GM23338 (cell line): Measurements from ENCODE around the gene LCOR. TPM values are rescaled to one million over a fixed set of nuclear protein-coding genes. Genes with fewer than 3 reads are reported as not detected.

ENCODE experiments used
- CREB1 ChIP-seq: fragments of 250-450 bp; sonication (Bioruptor Pico); IDR thresholded peaks from 2 replicates; pipeline ENCODE4 v1.5.0; 2020; ENCODE audit warnings: low read depth, mild to moderate bottlenecking, moderate library complexity
- JUNB ChIP-seq: IDR thresholded peaks from one replicate; pipeline ENCODE4 v1.6.1; 2016; ENCODE audit warnings: antibody characterized with exemption; ENCODE audit not compliant: unreplicated experiment
- NANOG ChIP-seq: IDR thresholded peaks from 2 replicates; pipeline ENCODE4 v1.6.1; 2016; ENCODE audit warnings: antibody characterized with exemption, borderline replicate concordance
- POLR2AphosphoS5 ChIP-seq: IDR thresholded peaks from 2 replicates; pipeline ENCODE4 v1.6.1; 2016; ENCODE audit warnings: antibody characterized with exemption, low read depth
- STAT1 ChIP-seq: IDR thresholded peaks from one replicate; pipeline ENCODE4 v1.6.1; 2016; ENCODE audit warnings: antibody characterized with exemption; ENCODE audit not compliant: unreplicated experiment
- ZNF114 ChIP-seq: fragments of 250-450 bp; sonication (Bioruptor Pico); IDR thresholded peaks from 2 replicates; pipeline ENCODE4 v1.5.0; 2020; ENCODE audit warnings: mild to moderate bottlenecking, moderate library complexity
- ZNF462 ChIP-seq: fragments of 250-450 bp; sonication (Bioruptor Pico); IDR thresholded peaks from 2 replicates; pipeline ENCODE4 v1.5.0; 2020; ENCODE audit warnings: mild to moderate bottlenecking, moderate library complexity
- polyA plus RNA-seq: library from polyadenylated mRNA; unstranded; fragments of >200 nt; fragmentation: Nextera tagmentation; extraction: Ambion mirVana; gene quantifications from 2 replicates; pipeline ENCODE4 v1.2.1, GENCODE V29; 2016
- total RNA-seq: library from RNA; depleted of rRNA; stranded (reverse); fragments of >200 nt; shearing (Covaris generic); gene quantifications from 2 replicates; pipeline ENCODE4 v1.2.3, GENCODE V29; 2014
- TF ChIP-seq, protein P1 (sequence below), 2 experiments: fragments of 200-600 bp in 1 of 2; sonication (generic) in 1 of 2; conservative IDR thresholded peaks; 2 replicates each; pipeline versions ENCODE4 v1.5.1 to v1.6.1; 2016 to 2017; ENCODE audit warnings: antibody characterized with exemption in 2 of 2, low read depth in 2 of 2, mild to moderate bottlenecking in 2 of 2, moderate library complexity in 1 of 2
- TF ChIP-seq, protein P2 (sequence below): IDR thresholded peaks from one replicate; pipeline ENCODE4 v1.6.1; 2018; ENCODE audit warnings: antibody characterized with exemption; ENCODE audit not compliant: unreplicated experiment
- TF ChIP-seq, protein P3 (sequence below): IDR thresholded peaks from 2 replicates; pipeline ENCODE4 v1.6.1; 2016; ENCODE audit warnings: antibody characterized with exemption

Gene LCOR
- total and polyA plus RNA-seq, 2 experiments from 2014 or later, result 6.9 to 14.9 TPM

GRCh38 chr10:96846395-96846794 lies 14.3 kb downstream of the LCOR start (continued):
- no peak for TF ChIP-seq ZNF462
- TF ChIP-seq JUNB, result no peak
- TF ChIP-seq, protein P1, sequence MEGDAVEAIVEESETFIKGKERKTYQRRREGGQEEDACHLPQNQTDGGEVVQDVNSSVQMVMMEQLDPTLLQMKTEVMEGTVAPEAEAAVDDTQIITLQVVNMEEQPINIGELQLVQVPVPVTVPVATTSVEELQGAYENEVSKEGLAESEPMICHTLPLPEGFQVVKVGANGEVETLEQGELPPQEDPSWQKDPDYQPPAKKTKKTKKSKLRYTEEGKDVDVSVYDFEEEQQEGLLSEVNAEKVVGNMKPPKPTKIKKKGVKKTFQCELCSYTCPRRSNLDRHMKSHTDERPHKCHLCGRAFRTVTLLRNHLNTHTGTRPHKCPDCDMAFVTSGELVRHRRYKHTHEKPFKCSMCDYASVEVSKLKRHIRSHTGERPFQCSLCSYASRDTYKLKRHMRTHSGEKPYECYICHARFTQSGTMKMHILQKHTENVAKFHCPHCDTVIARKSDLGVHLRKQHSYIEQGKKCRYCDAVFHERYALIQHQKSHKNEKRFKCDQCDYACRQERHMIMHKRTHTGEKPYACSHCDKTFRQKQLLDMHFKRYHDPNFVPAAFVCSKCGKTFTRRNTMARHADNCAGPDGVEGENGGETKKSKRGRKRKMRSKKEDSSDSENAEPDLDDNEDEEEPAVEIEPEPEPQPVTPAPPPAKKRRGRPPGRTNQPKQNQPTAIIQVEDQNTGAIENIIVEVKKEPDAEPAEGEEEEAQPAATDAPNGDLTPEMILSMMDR (conservative IDR thresholded peaks at IDR 0.05; ENCODE audit: low read depth in 2 of 2), result no peak
- TF ChIP-seq CREB1 (CRISPR knock-in tag), result no peak
- TF ChIP-seq, protein P2, sequence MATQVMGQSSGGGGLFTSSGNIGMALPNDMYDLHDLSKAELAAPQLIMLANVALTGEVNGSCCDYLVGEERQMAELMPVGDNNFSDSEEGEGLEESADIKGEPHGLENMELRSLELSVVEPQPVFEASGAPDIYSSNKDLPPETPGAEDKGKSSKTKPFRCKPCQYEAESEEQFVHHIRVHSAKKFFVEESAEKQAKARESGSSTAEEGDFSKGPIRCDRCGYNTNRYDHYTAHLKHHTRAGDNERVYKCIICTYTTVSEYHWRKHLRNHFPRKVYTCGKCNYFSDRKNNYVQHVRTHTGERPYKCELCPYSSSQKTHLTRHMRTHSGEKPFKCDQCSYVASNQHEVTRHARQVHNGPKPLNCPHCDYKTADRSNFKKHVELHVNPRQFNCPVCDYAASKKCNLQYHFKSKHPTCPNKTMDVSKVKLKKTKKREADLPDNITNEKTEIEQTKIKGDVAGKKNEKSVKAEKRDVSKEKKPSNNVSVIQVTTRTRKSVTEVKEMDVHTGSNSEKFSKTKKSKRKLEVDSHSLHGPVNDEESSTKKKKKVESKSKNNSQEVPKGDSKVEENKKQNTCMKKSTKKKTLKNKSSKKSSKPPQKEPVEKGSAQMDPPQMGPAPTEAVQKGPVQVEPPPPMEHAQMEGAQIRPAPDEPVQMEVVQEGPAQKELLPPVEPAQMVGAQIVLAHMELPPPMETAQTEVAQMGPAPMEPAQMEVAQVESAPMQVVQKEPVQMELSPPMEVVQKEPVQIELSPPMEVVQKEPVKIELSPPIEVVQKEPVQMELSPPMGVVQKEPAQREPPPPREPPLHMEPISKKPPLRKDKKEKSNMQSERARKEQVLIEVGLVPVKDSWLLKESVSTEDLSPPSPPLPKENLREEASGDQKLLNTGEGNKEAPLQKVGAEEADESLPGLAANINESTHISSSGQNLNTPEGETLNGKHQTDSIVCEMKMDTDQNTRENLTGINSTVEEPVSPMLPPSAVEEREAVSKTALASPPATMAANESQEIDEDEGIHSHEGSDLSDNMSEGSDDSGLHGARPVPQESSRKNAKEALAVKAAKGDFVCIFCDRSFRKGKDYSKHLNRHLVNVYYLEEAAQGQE, result no peak
- no peak for TF ChIP-seq NANOG
- TF ChIP-seq STAT1, result no peak
- TF ChIP-seq, protein P3, sequence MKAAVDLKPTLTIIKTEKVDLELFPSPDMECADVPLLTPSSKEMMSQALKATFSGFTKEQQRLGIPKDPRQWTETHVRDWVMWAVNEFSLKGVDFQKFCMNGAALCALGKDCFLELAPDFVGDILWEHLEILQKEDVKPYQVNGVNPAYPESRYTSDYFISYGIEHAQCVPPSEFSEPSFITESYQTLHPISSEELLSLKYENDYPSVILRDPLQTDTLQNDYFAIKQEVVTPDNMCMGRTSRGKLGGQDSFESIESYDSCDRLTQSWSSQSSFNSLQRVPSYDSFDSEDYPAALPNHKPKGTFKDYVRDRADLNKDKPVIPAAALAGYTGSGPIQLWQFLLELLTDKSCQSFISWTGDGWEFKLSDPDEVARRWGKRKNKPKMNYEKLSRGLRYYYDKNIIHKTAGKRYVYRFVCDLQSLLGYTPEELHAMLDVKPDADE, result no peak
- no peak for TF ChIP-seq POLR2AphosphoS5
- no peak for TF ChIP-seq ZNF114 (CRISPR knock-in tag)
